ENCODE data around the gene CTXND1. TPM values are rescaled to one million over a fixed set of nuclear protein-coding genes. Genes with fewer than 3 reads are reported as not detected.

Gene CTXND1
- total RNA-seq, 1 experiment from 2014 or later: 0.04 TPM

DNA sequence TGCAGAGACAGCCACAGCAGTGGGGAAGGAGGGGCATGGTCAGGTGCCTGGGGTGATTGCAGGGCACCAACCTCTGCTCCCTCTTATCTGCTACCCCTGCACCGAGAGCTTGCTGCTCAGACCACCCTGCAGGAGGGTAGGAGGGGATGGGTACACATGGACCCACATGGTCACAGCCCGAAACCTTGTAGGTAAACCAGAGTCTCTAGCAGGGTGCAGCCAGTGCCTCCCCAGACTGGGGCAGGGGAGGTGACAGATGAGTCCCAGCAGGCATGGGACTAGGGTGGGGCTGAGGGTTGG lies 50.0 kb downstream of the CTXND1 start:
- H3K4me1 Mint-ChIP-seq: peaks cover 21% of the 10 kb centered on the region
- CTCF ChIA-PET: no interaction called here
- no peak overlapping the region for H3K27ac Mint-ChIP-seq
- H3K27me3 Mint-ChIP-seq (ENCODE audit: low read depth): no peaks in the 10 kb centered on the region; the same call in 1 of the 2 replicates
- no peak for ATAC-seq
- no peak overlapping the region for H3K4me3 Mint-ChIP-seq
- H3K36me3 Mint-ChIP-seq: no peaks in the 10 kb centered on the region
- POLR2A ChIA-PET: no interaction called here
- DNase-seq (ENCODE audit: low spot score): no peak
- no peaks in the 10 kb centered on the region for H3K9me3 Mint-ChIP-seq
- TF ChIP-seq ESRRA (CRISPR knock-in tag; IDR thresholded peaks at IDR 0.05; ENCODE audit: borderline replicate concordance) (no peak), TEAD4 (CRISPR knock-in tag; IDR thresholded peaks at IDR 0.05) (no peak), ATF1 (CRISPR knock-in tag; IDR thresholded peaks at IDR 0.05) (no peak), JUN (CRISPR knock-in tag; IDR thresholded peaks at IDR 0.05) (no peak), GRHL2 (CRISPR knock-in tag; IDR thresholded peaks at IDR 0.05; ENCODE audit: insufficient replicate concordance, severe bottlenecking) (no peak), IRF2 (CRISPR knock-in tag; IDR thresholded peaks at IDR 0.05; ENCODE audit: borderline replicate concordance, low read depth) (no peak), ZNF416 (CRISPR knock-in tag; IDR thresholded peaks at IDR 0.05) (no peak), CREB1 (CRISPR knock-in tag; IDR thresholded peaks at IDR 0.05) (no peak), ZNF396 (CRISPR knock-in tag; IDR thresholded peaks at IDR 0.05; ENCODE audit: borderline replicate concordance) (no peak), FOXJ3 (CRISPR knock-in tag; IDR thresholded peaks at IDR 0.05; ENCODE audit: borderline replicate concordance) (no peak), ZNF263 (CRISPR knock-in tag; IDR thresholded peaks at IDR 0.05; ENCODE audit: low read depth) (no peak)
- TF ChIP-seq, protein P1, sequence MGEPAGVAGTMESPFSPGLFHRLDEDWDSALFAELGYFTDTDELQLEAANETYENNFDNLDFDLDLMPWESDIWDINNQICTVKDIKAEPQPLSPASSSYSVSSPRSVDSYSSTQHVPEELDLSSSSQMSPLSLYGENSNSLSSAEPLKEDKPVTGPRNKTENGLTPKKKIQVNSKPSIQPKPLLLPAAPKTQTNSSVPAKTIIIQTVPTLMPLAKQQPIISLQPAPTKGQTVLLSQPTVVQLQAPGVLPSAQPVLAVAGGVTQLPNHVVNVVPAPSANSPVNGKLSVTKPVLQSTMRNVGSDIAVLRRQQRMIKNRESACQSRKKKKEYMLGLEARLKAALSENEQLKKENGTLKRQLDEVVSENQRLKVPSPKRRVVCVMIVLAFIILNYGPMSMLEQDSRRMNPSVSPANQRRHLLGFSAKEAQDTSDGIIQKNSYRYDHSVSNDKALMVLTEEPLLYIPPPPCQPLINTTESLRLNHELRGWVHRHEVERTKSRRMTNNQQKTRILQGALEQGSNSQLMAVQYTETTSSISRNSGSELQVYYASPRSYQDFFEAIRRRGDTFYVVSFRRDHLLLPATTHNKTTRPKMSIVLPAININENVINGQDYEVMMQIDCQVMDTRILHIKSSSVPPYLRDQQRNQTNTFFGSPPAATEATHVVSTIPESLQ (CRISPR knock-in tag; IDR thresholded peaks at IDR 0.05): no peak
- TF ChIP-seq, protein P2, sequence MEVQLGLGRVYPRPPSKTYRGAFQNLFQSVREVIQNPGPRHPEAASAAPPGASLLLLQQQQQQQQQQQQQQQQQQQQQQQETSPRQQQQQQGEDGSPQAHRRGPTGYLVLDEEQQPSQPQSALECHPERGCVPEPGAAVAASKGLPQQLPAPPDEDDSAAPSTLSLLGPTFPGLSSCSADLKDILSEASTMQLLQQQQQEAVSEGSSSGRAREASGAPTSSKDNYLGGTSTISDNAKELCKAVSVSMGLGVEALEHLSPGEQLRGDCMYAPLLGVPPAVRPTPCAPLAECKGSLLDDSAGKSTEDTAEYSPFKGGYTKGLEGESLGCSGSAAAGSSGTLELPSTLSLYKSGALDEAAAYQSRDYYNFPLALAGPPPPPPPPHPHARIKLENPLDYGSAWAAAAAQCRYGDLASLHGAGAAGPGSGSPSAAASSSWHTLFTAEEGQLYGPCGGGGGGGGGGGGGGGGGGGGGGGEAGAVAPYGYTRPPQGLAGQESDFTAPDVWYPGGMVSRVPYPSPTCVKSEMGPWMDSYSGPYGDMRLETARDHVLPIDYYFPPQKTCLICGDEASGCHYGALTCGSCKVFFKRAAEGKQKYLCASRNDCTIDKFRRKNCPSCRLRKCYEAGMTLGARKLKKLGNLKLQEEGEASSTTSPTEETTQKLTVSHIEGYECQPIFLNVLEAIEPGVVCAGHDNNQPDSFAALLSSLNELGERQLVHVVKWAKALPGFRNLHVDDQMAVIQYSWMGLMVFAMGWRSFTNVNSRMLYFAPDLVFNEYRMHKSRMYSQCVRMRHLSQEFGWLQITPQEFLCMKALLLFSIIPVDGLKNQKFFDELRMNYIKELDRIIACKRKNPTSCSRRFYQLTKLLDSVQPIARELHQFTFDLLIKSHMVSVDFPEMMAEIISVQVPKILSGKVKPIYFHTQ (CRISPR knock-in tag; IDR thresholded peaks at IDR 0.05): no peak
- TF ChIP-seq, protein P3, sequence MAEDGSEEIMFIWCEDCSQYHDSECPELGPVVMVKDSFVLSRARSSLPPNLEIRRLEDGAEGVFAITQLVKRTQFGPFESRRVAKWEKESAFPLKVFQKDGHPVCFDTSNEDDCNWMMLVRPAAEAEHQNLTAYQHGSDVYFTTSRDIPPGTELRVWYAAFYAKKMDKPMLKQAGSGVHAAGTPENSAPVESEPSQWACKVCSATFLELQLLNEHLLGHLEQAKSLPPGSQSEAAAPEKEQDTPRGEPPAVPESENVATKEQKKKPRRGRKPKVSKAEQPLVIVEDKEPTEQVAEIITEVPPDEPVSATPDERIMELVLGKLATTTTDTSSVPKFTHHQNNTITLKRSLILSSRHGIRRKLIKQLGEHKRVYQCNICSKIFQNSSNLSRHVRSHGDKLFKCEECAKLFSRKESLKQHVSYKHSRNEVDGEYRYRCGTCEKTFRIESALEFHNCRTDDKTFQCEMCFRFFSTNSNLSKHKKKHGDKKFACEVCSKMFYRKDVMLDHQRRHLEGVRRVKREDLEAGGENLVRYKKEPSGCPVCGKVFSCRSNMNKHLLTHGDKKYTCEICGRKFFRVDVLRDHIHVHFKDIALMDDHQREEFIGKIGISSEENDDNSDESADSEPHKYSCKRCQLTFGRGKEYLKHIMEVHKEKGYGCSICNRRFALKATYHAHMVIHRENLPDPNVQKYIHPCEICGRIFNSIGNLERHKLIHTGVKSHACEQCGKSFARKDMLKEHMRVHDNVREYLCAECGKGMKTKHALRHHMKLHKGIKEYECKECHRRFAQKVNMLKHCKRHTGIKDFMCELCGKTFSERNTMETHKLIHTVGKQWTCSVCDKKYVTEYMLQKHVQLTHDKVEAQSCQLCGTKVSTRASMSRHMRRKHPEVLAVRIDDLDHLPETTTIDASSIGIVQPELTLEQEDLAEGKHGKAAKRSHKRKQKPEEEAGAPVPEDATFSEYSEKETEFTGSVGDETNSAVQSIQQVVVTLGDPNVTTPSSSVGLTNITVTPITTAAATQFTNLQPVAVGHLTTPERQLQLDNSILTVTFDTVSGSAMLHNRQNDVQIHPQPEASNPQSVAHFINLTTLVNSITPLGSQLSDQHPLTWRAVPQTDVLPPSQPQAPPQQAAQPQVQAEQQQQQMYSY (CRISPR knock-in tag; IDR thresholded peaks at IDR 0.05): no peak
- TF ChIP-seq, protein P4, sequence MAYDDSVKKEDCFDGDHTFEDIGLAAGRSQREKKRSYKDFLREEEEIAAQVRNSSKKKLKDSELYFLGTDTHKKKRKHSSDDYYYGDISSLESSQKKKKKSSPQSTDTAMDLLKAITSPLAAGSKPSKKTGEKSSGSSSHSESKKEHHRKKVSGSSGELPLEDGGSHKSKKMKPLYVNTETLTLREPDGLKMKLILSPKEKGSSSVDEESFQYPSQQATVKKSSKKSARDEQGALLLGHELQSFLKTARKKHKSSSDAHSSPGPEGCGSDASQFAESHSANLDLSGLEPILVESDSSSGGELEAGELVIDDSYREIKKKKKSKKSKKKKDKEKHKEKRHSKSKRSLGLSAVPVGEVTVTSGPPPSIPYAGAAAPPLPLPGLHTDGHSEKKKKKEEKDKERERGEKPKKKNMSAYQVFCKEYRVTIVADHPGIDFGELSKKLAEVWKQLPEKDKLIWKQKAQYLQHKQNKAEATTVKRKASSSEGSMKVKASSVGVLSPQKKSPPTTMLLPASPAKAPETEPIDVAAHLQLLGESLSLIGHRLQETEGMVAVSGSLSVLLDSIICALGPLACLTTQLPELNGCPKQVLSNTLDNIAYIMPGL (CRISPR knock-in tag; IDR thresholded peaks at IDR 0.05): no peak
- TF ChIP-seq, protein P5, sequence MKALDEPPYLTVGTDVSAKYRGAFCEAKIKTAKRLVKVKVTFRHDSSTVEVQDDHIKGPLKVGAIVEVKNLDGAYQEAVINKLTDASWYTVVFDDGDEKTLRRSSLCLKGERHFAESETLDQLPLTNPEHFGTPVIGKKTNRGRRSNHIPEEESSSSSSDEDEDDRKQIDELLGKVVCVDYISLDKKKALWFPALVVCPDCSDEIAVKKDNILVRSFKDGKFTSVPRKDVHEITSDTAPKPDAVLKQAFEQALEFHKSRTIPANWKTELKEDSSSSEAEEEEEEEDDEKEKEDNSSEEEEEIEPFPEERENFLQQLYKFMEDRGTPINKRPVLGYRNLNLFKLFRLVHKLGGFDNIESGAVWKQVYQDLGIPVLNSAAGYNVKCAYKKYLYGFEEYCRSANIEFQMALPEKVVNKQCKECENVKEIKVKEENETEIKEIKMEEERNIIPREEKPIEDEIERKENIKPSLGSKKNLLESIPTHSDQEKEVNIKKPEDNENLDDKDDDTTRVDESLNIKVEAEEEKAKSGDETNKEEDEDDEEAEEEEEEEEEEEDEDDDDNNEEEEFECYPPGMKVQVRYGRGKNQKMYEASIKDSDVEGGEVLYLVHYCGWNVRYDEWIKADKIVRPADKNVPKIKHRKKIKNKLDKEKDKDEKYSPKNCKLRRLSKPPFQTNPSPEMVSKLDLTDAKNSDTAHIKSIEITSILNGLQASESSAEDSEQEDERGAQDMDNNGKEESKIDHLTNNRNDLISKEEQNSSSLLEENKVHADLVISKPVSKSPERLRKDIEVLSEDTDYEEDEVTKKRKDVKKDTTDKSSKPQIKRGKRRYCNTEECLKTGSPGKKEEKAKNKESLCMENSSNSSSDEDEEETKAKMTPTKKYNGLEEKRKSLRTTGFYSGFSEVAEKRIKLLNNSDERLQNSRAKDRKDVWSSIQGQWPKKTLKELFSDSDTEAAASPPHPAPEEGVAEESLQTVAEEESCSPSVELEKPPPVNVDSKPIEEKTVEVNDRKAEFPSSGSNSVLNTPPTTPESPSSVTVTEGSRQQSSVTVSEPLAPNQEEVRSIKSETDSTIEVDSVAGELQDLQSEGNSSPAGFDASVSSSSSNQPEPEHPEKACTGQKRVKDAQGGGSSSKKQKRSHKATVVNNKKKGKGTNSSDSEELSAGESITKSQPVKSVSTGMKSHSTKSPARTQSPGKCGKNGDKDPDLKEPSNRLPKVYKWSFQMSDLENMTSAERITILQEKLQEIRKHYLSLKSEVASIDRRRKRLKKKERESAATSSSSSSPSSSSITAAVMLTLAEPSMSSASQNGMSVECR (CRISPR knock-in tag; IDR thresholded peaks at IDR 0.05; ENCODE audit: borderline replicate concordance): no peak
- TF ChIP-seq, protein P6, sequence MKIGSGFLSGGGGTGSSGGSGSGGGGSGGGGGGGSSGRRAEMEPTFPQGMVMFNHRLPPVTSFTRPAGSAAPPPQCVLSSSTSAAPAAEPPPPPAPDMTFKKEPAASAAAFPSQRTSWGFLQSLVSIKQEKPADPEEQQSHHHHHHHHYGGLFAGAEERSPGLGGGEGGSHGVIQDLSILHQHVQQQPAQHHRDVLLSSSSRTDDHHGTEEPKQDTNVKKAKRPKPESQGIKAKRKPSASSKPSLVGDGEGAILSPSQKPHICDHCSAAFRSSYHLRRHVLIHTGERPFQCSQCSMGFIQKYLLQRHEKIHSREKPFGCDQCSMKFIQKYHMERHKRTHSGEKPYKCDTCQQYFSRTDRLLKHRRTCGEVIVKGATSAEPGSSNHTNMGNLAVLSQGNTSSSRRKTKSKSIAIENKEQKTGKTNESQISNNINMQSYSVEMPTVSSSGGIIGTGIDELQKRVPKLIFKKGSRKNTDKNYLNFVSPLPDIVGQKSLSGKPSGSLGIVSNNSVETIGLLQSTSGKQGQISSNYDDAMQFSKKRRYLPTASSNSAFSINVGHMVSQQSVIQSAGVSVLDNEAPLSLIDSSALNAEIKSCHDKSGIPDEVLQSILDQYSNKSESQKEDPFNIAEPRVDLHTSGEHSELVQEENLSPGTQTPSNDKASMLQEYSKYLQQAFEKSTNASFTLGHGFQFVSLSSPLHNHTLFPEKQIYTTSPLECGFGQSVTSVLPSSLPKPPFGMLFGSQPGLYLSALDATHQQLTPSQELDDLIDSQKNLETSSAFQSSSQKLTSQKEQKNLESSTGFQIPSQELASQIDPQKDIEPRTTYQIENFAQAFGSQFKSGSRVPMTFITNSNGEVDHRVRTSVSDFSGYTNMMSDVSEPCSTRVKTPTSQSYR (CRISPR knock-in tag; IDR thresholded peaks at IDR 0.05): no peak

All from WTC11 (cell line).